ENCODE results near the gene CDC16. TPM values are rescaled to one million over a fixed set of nuclear protein-coding genes. Genes with fewer than 3 reads are reported as not detected.

CDC16 gene
- total and polyA plus RNA-seq, 2 of the 8 experiments (the other 6 are each of a cell fraction or from before 2014, with no cell fraction given), result 42.5 to 83.4 TPM

- Histone ChIP-seq H4K91ac (replicated peaks; ENCODE audit: insufficient read length, low read length) (no peak overlapping the region), H2BK5ac (ENCODE audit: low read depth, low read length) (no peak overlapping the region), H4K8ac (ENCODE audit: extremely low read depth, insufficient read depth, low read length) (no peak overlapping the region), H3K27me3 (replicated peaks in 1 of 4; ENCODE audit: control insufficient read depth in 3 of 4, extremely low read depth in 1 of 4, insufficient read depth in 3 of 4, low read length in 3 of 4) (no peaks in the 10 kb centered on the region), H3K27ac (ENCODE audit: low read depth, low read length) (no peak overlapping the region), H3K23me2 (ENCODE audit: low read depth, low read length) (no peaks in the 10 kb centered on the region), H3K4me1 (replicated peaks in 1 of 4; ENCODE audit: control insufficient read depth in 3 of 4, insufficient read depth in 4 of 4, low read length in 3 of 4) (no peaks in the 10 kb centered on the region), H3K36me3 (ENCODE audit: control insufficient read depth in 2 of 4, insufficient read depth in 4 of 4, low read length in 3 of 4) (no peaks in the 10 kb centered on the region), H3K23ac (ENCODE audit: insufficient read length) (no peak overlapping the region), H3K79me2 (ENCODE audit: control insufficient read depth in 1 of 2, insufficient read depth in 2 of 2, low read length in 2 of 2) (no peaks in the 10 kb centered on the region), H4K20me1 (replicated peaks in 1 of 2; ENCODE audit: control insufficient read depth in 1 of 2, insufficient read depth in 2 of 2, low read length in 2 of 2) (no peaks in the 10 kb centered on the region), H3K4me2 (ENCODE audit: insufficient read depth in 1 of 2, low read depth in 2 of 2, low read length in 2 of 2) (no peak overlapping the region), H3K9me3 (ENCODE audit: insufficient read depth in 2 of 2, low read depth in 1 of 2, low read length in 1 of 2) (no peaks in the 10 kb centered on the region), H2AK5ac (ENCODE audit: low read depth, low read length) (no peak overlapping the region), H3K79me1 (ENCODE audit: low read depth, low read length) (no peaks in the 10 kb centered on the region), H3K56ac (replicated peaks; ENCODE audit: insufficient read length, low read depth, low read length) (no peak overlapping the region), H3K18ac (ENCODE audit: extremely low read depth, low read length) (no peak overlapping the region), H3K9ac (replicated peaks in 1 of 4; ENCODE audit: extremely low read depth in 1 of 4, low read depth in 3 of 4, low read length in 3 of 4) (no peak overlapping the region), H2BK20ac (ENCODE audit: low read length) (no peak overlapping the region), H4K5ac (ENCODE audit: insufficient read length, low read depth, low read length) (no peak overlapping the region), H3K4ac (replicated peaks; ENCODE audit: insufficient read length, low read depth, low read length) (no peak overlapping the region), H3K14ac (ENCODE audit: insufficient read length) (no peak overlapping the region), H2BK12ac (ENCODE audit: low read depth, low read length) (no peak overlapping the region), H2AFZ (ENCODE audit: low read length) (no peak overlapping the region), H2BK15ac (ENCODE audit: low read length) (no peak overlapping the region), H2BK120ac (replicated peaks; ENCODE audit: low read depth, low read length) (no peak overlapping the region), H3K4me3 (ENCODE audit: extremely low read depth in 1 of 4, insufficient read depth in 2 of 4, low read depth in 3 of 4, low read length in 4 of 4) (no peak overlapping the region)
- TF ChIP-seq PHF8 (conservative IDR thresholded peaks at IDR 0.05; ENCODE audit: low read depth, low read length) (no peak), SRF (IDR thresholded peaks at IDR 0.05; ENCODE audit: low read depth, low read length) (no peak), GABPA (IDR thresholded peaks at IDR 0.05; ENCODE audit: borderline replicate concordance, insufficient read depth, low read length) (no peak), POU5F1 (IDR thresholded peaks at IDR 0.05; ENCODE audit: low read depth, low read length) (no peak), MAX (IDR thresholded peaks at IDR 0.05) (no peak)
- CTCF ChIA-PET (ENCODE audit: partially characterized antibody), result no interaction called here
- FAIRE-seq (no peak), DNase-seq (ENCODE audit: low read depth in 1 of 2, low spot score in 2 of 2) (no peak)
- WGBS, 2 experiments (ENCODE audit: extremely low coverage in 1 of 2, insufficient coverage in 1 of 2, insufficient read length in 1 of 2, insufficient replicate concordance in 2 of 2, low coverage in 1 of 2, low lambda C conversion rate in 2 of 2, missing lambda C conversion rate in 1 of 2), result 86% methylated on average over 3 of the region's 3 CpGs; no CpG with 5 or more reads in 1 of the 2 experiments
- POLR2A ChIA-PET (ENCODE audit: partially characterized antibody), result no interaction called here
These were observed 15.3 kb upstream of the CDC16 start for GRCh38 chr13:114219392-114219791.
